Measurements from ENCODE around the gene CGGBP1.

CGGBP1 gene, protein sequence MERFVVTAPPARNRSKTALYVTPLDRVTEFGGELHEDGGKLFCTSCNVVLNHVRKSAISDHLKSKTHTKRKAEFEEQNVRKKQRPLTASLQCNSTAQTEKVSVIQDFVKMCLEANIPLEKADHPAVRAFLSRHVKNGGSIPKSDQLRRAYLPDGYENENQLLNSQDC

DNA sequence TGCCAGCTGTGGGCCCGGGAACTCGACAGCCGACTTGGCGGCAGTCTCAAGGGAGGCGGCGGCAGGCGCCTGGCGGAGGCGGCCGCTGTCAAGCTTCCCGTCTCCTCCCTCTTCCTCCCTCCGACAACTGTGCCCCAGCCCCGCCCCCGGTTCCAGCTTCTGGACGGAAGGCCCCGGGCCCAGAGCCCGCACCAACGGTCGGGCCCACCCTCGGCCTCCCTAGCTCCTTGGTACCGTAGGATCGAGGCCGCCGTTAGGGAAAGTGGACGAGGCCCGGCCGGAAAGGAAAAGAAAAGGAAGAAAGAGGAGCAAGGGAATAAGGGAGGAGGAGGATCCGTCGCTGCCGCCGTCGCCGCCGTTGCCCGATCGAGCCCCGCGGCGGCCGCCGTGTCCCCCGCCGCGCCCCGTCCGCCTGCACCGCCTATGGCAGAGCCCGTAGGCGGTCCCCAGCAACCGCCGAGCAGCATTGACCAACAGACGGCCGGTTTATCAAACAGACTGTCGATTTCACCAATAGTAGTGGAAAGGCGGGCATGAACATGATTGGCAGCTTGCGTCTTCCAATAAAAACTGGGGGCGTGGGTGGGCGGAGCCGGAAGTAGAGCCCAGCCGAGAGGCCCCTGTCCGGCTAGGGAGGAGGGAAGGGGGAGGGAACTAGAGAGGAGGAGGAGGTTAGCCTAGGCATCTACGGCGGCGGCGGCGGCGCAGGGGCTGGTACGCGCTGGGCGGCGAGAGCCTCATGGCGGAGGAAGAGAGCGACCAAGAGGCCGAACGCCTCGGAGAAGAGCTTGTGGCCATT, at the start of gene CGGBP1, which contains the start of gene ZNF654:
Gene CGGBP1, minus strand, starts transcription at position 425 of the 799 bp plus-strand sequence. CDS start 3,029 bp downstream, outside the sequence.
Gene ZNF654, plus strand, starts transcription at position 675 of the 799 bp plus-strand sequence. Its CDS starts 65 bp downstream, at position 740.
- TF ChIP-seq CTCF (IDR thresholded peaks at IDR 0.05), result no peak

DNA sequence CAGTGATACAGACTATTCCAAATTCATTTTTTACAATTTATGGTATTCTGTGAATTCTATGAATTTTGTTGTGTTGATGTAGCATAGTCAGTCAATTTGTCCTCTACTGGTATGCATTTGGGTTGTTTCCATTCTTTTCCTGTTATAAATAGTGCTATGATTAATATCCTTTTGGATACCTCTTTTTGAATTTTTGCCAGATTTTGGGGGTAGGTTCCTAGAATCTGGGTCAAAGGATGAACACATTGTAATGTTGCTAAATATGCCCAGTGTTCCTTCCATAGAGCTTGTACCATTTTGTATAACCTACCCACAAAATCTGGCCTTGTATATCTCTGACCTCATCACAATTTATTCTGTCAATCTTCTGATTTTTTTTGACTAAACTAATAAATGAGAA, 46.5 kb upstream of the CGGBP1 start:
- no peak for TF ChIP-seq CTCF (IDR thresholded peaks at IDR 0.05)

GRCh38 chr3:88101142-88101541, 42.3 kb upstream of the CGGBP1 start:
- no peak for TF ChIP-seq CTCF (IDR thresholded peaks at IDR 0.05)

- no peak for TF ChIP-seq CTCF (IDR thresholded peaks at IDR 0.05)
Measured at GRCh38 chr3:88093266-88093665, 34.5 kb upstream of the CGGBP1 start.

DNA sequence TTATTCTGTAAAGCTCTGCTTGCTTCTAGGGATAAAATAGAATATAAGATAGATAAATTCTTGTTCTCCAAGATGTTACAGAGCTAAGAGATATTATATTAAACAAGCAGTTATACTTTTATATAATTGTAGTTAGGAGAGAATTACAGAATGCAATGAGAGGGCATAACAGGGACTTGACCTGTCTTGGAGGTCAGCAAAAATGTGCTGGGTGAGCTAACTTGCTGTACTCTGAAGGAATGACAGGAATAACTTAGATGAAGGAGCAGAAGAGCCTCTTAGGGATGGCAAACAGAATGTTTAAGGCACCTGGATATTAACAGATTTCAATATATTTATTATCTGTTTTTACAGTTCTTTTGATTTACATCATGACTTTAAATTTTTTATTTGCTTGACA, 33.5 kb upstream of the CGGBP1 start:
- TF ChIP-seq CTCF (IDR thresholded peaks at IDR 0.05), result no peak

- no peak for TF ChIP-seq CTCF (IDR thresholded peaks at IDR 0.05)
Measured at GRCh38 chr3:88090681-88091080, 31.9 kb upstream of the CGGBP1 start.

- no peak for TF ChIP-seq CTCF (IDR thresholded peaks at IDR 0.05)
Measured at GRCh38 chr3:88084097-88084501, 25.3 kb upstream of the CGGBP1 start.

Measured in LNCAP (cell line).